ENCODE data around the gene CDC42BPG.
A peak's percentile ranks its signal among the peaks of the same experiment; 100 is the strongest.

The CDC42BPG gene

DNA sequence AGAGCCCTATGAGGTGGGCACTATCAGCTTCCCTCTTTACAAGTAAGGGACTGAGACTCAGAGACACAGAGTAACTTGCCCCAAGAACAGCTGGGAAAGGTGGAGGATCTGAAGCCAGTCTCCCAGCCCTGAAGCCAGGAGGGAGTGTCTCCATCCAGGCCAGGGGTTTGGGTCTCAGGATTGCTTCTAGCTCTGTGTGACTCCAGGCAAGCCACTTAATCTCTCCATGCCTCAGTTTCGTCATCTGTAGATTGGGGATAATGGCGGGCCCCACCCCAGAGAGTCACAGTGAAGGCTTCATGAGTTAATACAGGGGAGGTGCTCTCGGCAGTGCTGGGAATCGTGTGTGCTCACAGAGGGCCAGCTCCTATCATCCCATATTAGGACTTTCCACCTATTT is 52.0 kb downstream of the CDC42BPG start:
- TF ChIP-seq, protein P1, sequence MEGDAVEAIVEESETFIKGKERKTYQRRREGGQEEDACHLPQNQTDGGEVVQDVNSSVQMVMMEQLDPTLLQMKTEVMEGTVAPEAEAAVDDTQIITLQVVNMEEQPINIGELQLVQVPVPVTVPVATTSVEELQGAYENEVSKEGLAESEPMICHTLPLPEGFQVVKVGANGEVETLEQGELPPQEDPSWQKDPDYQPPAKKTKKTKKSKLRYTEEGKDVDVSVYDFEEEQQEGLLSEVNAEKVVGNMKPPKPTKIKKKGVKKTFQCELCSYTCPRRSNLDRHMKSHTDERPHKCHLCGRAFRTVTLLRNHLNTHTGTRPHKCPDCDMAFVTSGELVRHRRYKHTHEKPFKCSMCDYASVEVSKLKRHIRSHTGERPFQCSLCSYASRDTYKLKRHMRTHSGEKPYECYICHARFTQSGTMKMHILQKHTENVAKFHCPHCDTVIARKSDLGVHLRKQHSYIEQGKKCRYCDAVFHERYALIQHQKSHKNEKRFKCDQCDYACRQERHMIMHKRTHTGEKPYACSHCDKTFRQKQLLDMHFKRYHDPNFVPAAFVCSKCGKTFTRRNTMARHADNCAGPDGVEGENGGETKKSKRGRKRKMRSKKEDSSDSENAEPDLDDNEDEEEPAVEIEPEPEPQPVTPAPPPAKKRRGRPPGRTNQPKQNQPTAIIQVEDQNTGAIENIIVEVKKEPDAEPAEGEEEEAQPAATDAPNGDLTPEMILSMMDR (IDR thresholded peaks at IDR 0.05; ENCODE audit: low read depth, low read length) = no peak
- DNase-seq (ENCODE audit: extremely low read depth, low read depth) = no peak

DNA sequence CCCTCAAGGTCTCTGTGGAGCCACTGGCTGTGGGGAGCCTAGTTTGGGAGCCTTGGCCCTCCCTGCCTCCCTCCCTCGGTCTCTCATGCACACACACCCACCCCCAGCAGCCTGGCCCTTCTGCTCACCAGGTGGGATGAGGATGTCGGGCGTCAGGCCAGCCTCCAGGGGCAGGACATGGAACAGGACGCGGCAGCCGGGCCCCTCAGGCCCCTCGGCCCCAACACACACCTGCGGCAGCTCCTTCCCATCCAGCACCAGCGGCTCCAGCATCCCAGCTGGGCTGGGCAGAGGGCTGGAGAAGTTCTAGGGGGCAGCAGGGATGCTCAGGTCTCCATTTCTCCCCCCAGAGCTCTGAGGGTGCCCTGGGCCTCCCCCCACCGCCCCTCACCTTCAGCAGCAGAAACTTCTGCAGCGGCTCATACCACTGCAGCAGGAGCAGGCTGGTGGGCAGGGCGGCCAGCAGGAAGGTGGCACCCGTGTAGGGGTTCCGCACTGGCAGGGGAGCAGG is 52.6 kb downstream of the CDC42BPG start:
- TF ChIP-seq, protein P1 (IDR thresholded peaks at IDR 0.05; ENCODE audit: low read depth, low read length) = no peak
- no peak for DNase-seq (ENCODE audit: extremely low read depth, low read depth)

DNA sequence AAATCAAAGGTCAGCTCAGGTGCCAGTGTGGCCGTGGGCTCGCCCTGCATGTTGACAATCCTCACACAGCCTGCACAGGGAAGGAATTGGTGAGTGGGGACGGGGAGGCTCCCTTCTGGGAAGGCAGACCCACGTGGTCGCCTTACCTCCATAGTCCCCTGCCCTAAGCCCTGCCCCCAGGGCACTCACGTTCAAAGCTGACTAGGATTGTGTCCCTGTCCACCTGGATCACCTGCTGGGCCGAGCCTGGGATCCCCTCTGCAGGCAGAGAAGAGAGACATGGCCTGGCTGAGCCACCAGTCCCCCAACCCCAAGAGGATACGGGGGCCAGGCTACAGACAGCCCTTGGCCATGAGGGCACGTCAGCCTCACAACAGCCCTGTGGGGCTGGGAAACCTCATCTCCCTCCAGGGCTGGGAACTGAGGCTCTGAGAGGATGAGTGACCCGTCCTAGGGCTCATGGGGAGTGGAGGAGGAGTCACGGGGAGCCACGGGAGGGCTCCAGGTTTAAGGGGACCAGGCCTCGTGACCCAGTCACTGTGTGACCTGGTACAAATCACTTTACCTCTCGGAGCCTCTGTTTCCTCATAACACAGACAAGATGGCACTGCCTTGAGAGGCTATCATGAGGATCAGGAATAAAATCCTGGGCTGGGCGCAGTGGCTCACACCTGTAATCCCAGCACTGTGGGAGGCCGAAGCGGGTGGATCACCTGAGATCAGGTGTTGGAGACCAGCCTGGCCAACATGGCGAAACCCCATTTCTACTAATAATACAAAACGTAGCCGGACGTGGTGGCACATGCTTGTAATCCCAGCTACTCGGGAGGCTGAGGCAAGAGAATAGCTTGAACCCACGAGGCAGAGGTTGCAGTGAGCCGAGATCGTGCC is 54.0 kb downstream of the CDC42BPG start:
- DNase-seq (ENCODE audit: extremely low read depth, low read depth) = no peak
- TF ChIP-seq, protein P1 (IDR thresholded peaks at IDR 0.05; ENCODE audit: low read depth, low read length) = no peak

- TF ChIP-seq, protein P1 (IDR thresholded peaks at IDR 0.05; ENCODE audit: low read depth, low read length) = no peak
These were observed 54.9 kb downstream of the CDC42BPG start for GRCh38 chr11:64789331-64790204.

DNA sequence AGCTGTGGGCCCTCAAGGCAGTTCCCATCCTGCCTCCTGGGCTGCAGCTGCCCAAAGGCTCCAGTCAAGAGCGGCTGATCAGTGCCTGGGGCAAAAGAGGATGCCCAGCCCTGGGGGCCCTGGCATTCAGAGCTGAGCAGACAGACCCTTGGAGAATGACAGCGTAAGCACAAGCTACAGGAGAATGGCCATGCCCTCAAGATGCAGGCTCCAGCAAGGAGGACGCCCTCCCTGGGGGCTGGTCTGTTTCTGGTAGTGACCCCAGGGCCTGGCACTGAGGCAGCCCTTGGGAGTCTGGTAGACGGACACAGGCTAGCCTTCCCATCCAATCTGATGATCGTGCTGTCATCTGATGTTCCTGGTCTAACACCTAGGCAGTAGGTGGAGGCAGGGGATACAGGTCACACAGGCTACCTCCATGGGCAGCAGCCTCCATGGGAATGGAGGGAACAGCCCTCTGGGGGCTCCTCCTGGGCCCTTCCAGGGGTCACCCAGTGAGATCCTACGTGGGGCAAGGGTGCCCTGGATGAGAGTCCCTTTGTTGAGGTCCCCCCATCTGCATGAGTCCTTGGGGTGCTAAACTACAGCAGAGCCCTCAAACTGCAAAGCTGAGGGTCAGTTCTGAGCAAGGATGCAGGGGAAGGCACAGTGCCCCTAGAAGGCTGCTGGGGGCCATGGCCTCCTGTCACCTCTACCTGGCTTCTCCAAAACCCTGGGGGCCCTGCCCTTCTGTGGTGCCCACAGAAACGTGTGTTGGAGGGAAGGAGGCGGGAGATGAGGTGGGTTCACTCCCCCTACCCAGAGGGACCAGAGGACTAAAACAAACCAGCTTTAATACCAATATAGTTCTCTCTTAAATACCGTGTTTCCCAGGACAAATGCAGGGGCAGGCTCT is 55.9 kb downstream of the CDC42BPG start:
- TF ChIP-seq, protein P1 (IDR thresholded peaks at IDR 0.05; ENCODE audit: low read depth, low read length) = no peak
- no peak for DNase-seq (ENCODE audit: extremely low read depth, low read depth)

More at GRCh38 chr11:64789331-64790204, 54.9 kb downstream of the CDC42BPG start:
- DNase-seq (ENCODE audit: extremely low read depth, low read depth) = no peak

- TF ChIP-seq, protein P1 (IDR thresholded peaks at IDR 0.05; ENCODE audit: low read depth, low read length) = peak; percentile 76
- DNase-seq (ENCODE audit: extremely low read depth, low read depth) = no peak
These were observed 56.7 kb downstream of the CDC42BPG start for GRCh38 chr11:64787526-64788320.

All from AG09319 (cell line).